SIG-M5 treated with dmso at 0.1 percent for 504 hours (cell line): ENCODE data around the gene AMDHD2.

Experiments
- DNase-seq: peaks from one replicate; lab custom pipeline; 2025; ENCODE audit not compliant: unreplicated experiment; lab: John Stamatoyannopoulos, UW

The AMDHD2 gene

DNA sequence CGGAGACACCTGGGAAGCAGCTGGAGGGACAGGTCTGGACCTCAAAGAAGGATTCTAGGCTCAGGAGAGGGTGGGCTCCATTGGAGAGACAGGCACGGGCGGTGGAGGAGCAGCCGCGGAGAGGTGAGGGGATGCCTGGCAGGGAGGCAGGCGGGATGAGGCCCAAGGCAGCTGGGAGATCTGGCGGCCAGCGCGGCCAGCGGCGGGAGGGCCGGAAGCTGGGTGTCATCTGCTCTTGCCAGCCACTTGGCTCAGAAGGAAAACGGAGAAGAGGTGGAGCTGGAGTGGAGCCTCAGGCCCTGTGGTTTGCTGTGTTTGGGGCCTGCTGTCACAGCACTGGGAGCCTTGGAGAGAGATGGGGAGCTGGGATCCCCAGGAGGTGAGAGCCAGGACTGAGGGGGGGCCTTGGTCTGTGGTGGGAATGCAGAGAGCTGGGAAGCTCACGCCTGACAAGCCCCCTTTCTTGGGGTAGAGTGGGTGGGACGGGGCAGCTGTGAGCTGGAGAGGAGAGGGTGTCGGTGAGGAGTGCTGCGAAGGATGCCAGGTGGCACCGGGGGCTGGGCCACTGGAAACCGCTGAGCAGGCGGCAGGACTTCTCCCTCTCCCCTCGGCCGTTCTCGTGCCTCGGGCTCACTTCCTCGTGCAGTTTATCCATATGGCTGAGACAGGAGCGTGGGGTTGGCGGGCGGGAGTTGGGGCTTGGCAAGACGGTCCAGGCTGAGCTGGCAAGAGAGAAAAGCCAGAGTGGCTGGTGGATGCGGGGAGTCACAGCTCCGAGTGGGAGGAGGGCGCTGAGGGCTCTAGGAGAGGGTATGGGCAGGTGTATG is 37.2 kb upstream of the AMDHD2 start:
- no peak for DNase-seq

DNA sequence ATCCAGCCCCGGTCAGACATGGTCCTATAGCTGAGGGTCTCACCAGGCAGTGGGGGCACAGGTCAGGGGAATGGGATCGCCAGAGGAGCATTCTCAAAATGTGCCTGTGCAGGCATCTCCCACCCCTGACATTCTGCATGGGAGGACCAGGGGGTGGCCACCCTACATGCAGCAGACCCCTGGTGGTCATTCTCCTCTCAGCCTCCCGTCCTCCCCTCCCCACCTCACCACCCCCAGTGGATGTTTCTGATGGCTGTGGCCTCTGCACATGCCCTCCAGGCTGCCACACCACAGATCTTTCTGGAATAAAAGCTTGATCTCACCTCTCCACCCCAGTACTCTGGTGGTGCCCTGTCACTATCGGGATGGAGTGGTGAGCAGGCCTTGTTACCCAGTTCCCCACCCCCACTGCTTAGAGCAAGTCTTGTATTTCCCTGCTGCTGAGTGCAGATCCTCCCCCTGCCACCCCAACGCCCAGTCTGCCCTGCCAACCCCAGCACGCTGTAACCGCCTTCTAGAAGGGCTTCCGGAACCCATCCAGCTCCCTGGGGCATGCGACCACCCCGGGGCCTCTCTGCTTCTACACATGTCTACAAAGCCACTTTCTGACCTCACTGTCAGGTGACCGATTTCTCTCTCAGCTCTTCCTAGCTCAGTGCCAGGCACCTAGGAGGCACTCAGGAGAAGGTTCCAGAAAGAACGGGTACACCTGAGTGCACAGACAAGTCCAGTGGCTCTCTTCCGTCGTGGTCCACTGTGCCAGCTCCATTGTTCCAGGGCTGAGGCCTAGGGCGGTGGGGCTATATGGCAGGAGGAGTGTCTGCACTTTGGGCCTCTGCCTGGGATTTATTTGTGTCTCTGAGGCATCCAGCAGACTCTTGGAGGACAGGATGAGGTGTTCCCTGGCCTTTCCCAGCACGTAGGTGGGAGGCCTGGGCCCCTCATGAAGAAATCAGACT is 36.0 kb upstream of the AMDHD2 start:
- no peak for DNase-seq

GRCh38 chr16:2484898-2485508 is 35.2 kb upstream of the AMDHD2 start:
- DNase-seq, result no peak

DNA sequence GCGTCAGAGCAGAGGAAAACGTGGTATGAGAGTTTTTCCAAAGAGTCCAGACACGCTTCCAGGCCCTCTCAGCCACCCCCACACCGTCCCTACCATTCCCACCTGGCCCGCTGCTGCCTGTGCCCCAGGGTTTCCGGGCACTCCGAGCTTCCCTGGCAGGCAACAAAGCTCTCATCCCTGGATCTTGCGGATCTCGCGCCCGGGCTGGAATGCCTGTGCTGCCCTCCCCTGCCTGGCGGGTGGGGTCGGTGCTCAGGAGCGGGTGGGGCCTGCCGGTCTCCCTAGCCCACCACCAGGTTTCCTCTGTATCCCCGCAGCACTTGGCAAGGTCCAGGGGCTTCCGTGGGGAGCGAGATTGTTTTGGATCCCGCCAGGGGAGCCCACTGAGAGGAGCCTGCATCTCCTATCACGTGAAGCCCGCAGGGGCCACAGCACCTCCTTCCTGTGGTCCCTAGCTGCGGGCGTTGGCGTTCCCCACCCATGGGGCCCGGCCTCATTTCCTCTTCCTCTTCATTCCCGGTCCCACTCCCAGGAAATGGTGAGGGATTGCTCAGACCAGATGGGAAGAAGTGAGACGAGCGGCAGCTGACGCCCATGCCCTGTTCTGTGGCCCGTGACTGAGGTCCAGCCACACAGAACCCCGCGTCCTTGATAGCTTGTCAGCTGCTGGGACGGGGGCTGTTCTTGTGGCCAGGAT is 34.2 kb upstream of the AMDHD2 start:
- no peak for DNase-seq

DNA sequence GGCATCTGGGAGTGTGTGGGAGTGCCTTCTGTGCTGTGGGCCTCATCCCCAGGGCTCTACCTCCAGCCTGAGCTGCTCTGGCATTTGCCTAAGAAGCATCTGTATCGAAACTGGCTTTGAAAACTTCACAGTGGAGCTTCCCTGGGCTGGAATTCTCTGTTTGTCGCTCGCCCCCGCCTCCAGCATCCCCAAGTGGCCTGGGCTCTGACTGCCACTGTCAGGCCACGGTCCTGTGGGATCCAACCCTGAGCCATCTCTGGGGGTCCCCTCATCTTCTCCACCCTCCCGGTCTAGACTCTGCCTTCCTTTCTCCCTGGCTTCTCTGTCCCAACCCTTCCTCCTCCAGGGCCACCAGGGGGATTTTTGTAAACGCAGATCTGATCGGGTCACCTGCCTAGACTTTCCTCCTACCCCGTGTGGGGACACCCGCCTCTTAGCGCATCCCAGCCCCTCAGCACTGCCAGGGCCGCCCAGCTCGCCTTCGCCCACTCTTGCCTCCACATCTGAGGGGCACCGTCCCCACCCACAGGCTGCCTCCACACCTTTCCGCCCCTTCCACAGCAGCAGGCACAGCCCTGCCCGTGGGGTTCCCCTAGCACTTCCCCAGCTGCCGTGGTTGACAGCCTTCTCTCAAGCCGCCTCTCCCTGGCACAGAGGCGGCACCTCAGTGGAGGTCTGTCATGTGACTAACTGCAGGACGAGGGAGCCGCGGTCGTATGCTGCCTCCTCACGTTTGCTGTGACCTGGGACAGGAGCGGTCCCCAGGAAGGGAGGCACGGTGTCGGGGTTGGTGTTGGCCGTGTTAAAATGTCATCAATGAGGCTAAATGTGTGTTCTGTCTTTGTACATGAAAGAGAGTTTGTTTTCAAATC is 33.3 kb upstream of the AMDHD2 start:
- DNase-seq, result no peak

- no peak for DNase-seq
Observed at GRCh38 chr16:2487517-2487842, 32.7 kb upstream of the AMDHD2 start.

DNA sequence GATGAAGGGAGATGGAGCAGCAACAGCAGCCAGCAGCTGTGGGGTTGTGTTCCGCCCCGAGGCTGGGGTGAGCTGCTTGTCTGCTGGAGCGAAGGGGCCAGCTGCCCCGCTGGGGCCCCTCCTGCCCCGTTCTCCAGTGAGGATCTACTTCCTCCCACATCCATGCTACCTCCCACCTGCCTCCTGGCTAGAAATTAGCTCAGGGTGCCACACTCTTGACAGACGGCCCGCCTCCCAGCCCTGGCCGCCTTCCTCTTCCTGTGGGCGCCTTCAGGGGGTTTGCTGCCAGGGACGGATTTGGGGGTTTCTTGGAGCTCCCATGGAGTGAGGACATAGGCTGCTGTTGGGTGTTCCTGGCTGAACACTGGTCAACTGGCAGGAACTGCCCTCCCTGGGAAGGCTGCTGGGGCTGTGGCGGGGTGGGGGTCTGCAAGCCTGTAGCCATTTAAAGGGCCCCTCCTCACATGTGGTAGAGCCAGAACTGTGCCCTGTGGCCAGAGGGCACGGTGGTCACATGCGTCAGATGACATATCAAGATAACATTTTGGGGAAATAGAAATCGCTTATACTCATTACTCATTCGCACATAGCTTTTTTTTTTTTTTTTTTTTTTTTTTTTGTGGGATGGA is 32.2 kb upstream of the AMDHD2 start:
- no peak for DNase-seq

DNA sequence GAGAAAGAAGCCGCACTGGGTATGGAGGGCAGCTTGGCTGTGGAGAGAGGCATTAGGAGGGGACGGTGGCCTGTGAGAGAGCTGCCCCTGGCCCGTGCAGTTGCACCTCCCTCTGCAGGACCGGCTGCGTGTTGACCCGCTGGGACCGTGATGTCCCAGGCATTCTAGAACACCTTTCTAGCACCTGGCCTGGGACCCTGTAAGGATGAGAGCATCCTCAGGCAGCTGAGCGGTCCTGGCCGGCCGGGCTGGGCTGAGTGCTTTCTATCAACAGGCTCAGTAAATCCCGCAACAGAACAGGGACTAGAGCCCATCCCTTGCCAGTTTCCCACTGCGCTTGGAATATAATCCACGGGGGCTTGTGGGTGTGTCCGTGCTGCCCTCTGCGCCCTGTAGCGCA is 30.6 kb upstream of the AMDHD2 start:
- DNase-seq, result no peak

DNA sequence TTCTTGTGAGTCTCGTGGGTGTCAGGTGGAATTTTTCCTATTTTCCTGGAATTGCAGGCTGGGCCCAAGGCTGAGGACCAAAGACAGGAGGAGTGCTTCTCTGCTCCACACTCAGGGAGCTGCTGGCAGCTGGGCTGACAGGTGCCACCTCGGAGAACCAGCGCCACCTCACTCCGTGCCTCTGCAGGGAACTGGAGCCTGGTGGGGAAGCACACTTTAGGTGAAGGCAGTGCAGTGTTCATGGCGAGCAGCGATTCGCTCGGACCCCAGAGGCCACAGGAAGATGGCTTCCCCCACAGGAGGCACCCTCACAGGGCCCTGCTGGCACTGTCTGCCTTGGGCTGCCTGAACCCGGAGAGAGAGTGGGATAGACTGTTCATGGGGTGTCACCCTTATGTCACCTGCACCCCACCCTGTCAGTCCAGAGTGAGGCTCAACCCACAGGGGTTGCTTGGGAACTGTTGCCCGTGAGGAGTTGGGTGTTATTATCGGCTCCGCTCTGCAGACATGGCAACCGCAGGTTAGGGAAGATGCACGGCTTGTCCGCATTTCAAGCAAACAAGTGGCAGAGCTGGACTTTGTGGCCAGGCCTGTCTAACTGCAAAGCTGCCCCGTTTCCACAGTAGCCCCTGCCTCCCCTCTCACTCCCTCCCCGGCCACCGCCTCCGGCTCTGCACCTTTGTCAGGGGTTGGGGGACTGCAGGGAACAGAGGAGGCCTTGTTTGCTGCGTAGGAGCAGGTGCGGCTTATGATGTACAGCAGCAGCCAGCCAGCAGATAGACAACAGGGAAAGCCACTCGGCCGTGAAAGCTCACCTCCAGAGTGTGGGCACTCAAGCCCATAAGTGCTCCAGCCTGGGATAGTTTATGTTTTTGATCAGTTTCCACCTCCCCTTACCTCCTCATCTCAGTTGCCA is 29.7 kb upstream of the AMDHD2 start:
- no peak for DNase-seq

- DNase-seq, result no peak
Observed at GRCh38 chr16:2492292-2492691, 27.9 kb upstream of the AMDHD2 start.

- no peak for DNase-seq
Observed at GRCh38 chr16:2493605-2494004, 26.6 kb upstream of the AMDHD2 start.

DNA sequence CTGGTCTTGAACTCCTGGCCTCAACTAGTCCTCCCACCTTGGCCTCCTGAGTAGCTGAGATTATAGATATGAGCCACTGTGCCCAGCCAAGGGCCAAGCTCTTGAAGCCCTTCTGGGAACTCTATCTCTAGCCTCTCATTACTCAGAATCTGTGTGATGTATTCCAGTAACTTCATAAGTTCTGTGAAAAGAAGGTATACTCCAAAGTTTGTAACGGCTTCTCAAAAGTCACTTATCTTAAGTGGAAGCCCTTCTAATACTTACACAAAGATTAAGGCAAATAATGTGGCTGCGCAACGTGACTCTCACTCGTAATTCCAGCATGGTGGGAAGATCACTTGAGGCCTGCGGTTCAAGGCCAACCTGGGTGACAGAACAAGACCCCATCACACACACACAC is 25.6 kb upstream of the AMDHD2 start:
- DNase-seq, result no peak

GRCh38 chr16:2495041-2495440 is 25.1 kb upstream of the AMDHD2 start:
- no peak for DNase-seq

DNA sequence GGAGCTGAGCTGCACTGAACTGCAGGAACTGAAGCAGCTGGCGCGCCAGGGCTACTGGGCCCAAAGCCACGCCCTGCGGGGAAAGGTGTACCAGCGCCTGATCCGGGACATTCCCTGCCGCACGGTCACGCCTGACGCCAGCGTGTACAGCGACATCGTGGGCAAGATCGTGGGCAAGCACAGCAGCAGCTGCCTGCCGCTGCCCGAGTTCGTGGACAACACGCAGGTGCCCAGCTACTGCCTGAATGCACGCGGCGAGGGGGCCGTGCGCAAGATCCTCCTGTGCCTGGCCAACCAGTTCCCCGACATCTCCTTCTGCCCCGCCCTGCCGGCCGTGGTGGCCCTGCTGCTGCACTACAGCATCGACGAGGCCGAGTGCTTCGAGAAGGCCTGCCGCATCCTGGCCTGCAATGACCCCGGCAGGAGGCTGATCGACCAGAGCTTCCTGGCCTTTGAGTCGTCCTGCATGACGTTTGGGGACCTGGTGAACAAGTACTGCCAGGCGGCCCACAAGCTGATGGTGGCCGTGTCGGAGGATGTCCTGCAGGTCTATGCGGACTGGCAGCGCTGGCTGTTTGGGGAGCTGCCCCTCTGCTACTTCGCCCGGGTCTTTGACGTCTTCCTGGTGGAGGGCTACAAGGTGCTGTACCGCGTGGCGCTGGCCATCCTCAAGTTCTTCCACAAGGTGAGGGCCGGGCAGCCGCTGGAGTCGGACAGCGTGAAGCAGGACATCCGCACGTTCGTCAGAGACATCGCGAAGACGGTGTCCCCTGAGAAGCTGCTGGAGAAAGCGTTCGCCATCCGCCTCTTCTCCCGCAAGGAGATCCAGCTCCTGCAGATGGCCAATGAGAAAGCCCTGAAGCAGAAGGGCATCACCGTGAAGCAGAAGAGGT is 23.7 kb upstream of the AMDHD2 start:
- DNase-seq, result no peak

GRCh38 chr16:2497116-2497630 is 23.0 kb upstream of the AMDHD2 start:
- no peak for DNase-seq

DNA sequence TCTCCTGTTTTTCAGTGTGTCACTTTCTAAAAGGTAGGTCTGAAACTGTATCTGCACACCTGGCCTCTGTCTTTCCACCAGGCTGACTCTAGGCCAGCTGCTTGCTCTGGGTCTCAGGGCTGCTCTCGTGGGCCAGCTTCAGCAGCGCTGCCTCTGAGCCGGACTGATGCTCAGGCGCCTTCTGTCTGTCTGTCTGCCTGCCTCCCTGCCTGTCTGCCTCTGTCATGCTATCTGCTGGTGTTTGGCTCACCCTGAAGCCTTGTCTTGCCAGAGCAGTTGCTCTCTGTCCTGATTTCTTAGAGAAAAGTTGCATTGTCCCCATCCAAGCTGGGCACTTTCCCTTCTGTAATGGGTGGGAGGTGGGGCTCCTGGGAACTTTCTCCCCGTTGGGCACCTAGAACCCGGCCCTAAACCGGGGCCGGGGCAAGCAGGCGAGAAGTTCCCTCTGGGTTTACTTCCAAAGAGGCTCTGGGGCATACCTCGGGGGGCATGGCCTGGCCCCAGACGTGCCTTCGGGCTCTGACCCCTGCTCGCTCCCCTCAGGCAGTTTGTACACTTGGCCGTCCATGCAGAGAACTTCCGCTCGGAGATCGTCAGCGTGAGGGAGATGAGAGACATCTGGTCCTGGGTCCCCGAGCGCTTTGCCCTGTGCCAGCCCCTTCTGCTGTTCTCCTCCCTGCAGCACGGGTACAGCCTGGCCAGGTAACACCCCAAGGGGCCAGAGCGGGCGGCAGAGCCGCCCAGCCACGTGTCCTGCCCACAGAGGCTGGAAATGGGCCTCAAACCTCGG is 22.3 kb upstream of the AMDHD2 start:
- no peak for DNase-seq
